Measurements from ENCODE around the gene ZFAND2A.

DNA sequence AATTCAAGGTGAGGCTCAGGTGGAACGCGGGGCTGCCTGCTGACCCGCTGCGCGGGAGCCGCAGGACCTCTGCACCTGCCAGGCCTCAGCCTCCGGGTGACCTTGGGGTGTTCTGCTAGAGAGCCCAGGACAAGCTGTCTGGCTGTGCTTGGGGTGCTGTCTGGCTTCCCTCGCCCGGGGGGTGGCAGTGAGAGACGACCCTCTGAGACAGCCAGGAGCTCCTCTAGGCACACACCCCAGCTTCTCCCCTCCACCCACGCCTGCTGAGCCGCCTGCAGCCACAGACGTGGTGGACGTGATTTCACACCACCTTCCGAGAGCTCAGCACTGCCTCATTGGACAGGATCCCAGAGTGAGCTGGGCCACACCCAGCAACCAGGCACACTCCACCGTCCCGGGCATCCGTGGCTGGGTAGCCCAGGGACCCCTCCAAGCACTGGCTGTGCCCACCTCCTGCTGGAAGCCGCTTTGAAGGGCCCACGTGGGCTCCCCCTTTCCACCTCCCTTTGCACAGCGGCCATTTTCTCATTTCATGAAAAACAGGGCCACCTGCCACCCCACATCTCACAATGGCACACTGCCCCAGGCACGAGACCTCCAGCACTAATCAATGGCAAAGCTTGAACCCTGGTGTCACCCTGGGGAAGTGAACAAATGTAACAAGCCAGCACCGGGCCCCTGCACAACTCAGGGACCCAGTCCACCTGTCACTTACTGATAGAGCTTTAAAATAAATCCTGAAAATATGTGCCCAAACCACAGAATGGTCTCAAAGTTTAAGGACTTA lies 35.0 kb downstream of the ZFAND2A start:
- TF ChIP-seq CTCF (optimal IDR thresholded peaks at IDR 0.05 in 1 of 3, IDR thresholded peaks at IDR 0.05 in 1 of 3, conservative IDR thresholded peaks at IDR 0.05 in 1 of 3; ENCODE audit: extremely low read depth in 1 of 3, insufficient read depth in 2 of 3, low read length in 3 of 3) (no peak), EZH2 (IDR thresholded peaks at IDR 0.05; ENCODE audit: low read length) (no peak)

Measured in keratinocyte (primary cell).